Non-pigmented ciliary epithelial cell (primary cell): ENCODE results near the gene FNDC11.

Source experiments
- DNase-seq: peaks from one replicate; pipeline ENCODE4 v3.0.0-alpha.2; 2010; ENCODE audit warnings: low read depth

The FNDC11 gene

GRCh38 chr20:63580796-63581461 is 27.0 kb downstream of the FNDC11 start:
- DNase-seq: no peak

- no peak for DNase-seq
These were observed 28.6 kb downstream of the FNDC11 start for GRCh38 chr20:63582382-63583063.

- DNase-seq: no peak
These were observed 31.9 kb downstream of the FNDC11 start for GRCh38 chr20:63585616-63586565.

- DNase-seq: no peak
These were observed 32.8 kb downstream of the FNDC11 start for GRCh38 chr20:63586797-63587196.

GRCh38 chr20:63587256-63587655 is 33.3 kb downstream of the FNDC11 start:
- no peak for DNase-seq

- no peak for DNase-seq
These were observed 34.0 kb downstream of the FNDC11 start for GRCh38 chr20:63587776-63588591.

GRCh38 chr20:63588641-63589041 is 34.7 kb downstream of the FNDC11 start:
- DNase-seq: no peak

GRCh38 chr20:63589261-63590217 is 35.6 kb downstream of the FNDC11 start:
- DNase-seq: no peak

- no peak for DNase-seq
These were observed 36.5 kb downstream of the FNDC11 start for GRCh38 chr20:63590218-63591146.

- DNase-seq: no peak
These were observed 37.2 kb downstream of the FNDC11 start for GRCh38 chr20:63591147-63591533.

- no peak for DNase-seq
These were observed 37.9 kb downstream of the FNDC11 start for GRCh38 chr20:63591786-63592355.

GRCh38 chr20:63592661-63593060 is 38.7 kb downstream of the FNDC11 start:
- no peak for DNase-seq

- no peak for DNase-seq
These were observed 40.1 kb downstream of the FNDC11 start for GRCh38 chr20:63594043-63594561.

- DNase-seq: no peak
These were observed 41.6 kb downstream of the FNDC11 start for GRCh38 chr20:63595416-63596127.

- no peak for DNase-seq
These were observed 42.5 kb downstream of the FNDC11 start for GRCh38 chr20:63596423-63596822.

GRCh38 chr20:63597651-63598478 is 43.9 kb downstream of the FNDC11 start:
- no peak for DNase-seq
